ENCODE results near the gene SSTR4. TPM values are rescaled to one million over a fixed set of nuclear protein-coding genes. Genes with fewer than 3 reads are reported as not detected.

The SSTR4 gene
- total RNA-seq, 1 donor from 2014 or later = not detected

DNA sequence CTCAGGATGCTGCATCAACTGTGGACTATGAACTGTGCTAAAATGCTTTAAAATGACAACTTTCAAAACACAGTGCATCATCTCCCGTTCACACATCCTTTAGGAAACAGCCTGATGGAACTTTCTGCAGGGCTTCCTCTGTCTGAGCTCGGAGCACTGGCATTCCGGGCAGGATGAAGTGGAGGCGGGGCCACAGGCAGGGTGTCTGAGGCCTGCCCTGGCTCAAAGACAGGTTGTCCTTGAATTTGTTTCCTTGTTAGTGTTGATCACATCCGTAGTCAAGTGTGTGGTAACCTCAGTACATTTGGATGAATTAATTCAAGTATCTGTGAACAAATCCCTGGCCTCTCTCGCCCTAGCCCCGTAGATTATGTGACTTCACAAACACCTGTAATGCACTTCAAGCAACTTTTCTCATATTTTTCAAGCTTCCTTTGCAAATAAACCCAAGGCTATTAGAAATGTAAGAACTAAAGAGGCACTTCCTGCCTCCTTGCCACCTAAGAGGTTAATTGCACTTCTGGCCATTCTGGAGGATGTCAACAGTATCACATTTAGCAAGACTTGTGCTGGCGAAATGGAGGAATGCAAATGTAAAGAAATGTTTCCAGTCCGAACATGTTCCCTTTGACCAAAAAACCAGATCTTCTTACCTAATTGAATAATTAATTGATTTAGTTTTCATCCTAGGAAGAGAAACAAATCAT lies 47.9 kb downstream of the SSTR4 start:
- intact Hi-C loops (cut with micrococcal nuclease) = no loop called here
- H3K4me1 ChIP-seq = peaks cover 78% of the 10 kb centered on the region

GRCh38 chr20:23083553-23084220 lies 48.6 kb downstream of the SSTR4 start:
- DNase-seq = no peak
- intact Hi-C loops (cut with micrococcal nuclease) = no loop called here
- Histone ChIP-seq H3K27me3 (ENCODE audit: low read depth) (peaks cover 13% of the 10 kb centered on the region), H3K4me3 (peak overlapping the region; percentile 66), H3K27ac (replicated peaks) (peak overlapping the region; percentile 97), H3K4me1 (peaks cover 73% of the 10 kb centered on the region), H3K9me3 (replicated peaks) (no peaks in the 10 kb centered on the region), H3K36me3 (no peaks in the 10 kb centered on the region)
- no peak for TF ChIP-seq CTCF (IDR thresholded peaks at IDR 0.05; ENCODE audit: borderline replicate concordance)

More for the DNA sequence above, 47.9 kb downstream of the SSTR4 start:
- Histone ChIP-seq H3K4me3 (peak overlapping the region; percentile 66), H3K9me3 (replicated peaks) (no peaks in the 10 kb centered on the region), H3K27me3 (ENCODE audit: low read depth) (peaks cover 13% of the 10 kb centered on the region), H3K36me3 (no peaks in the 10 kb centered on the region), H3K27ac (replicated peaks) (peak overlapping the region; percentile 97)
- DNase-seq = no peak
- TF ChIP-seq CTCF (IDR thresholded peaks at IDR 0.05; ENCODE audit: borderline replicate concordance) = no peak

DNA sequence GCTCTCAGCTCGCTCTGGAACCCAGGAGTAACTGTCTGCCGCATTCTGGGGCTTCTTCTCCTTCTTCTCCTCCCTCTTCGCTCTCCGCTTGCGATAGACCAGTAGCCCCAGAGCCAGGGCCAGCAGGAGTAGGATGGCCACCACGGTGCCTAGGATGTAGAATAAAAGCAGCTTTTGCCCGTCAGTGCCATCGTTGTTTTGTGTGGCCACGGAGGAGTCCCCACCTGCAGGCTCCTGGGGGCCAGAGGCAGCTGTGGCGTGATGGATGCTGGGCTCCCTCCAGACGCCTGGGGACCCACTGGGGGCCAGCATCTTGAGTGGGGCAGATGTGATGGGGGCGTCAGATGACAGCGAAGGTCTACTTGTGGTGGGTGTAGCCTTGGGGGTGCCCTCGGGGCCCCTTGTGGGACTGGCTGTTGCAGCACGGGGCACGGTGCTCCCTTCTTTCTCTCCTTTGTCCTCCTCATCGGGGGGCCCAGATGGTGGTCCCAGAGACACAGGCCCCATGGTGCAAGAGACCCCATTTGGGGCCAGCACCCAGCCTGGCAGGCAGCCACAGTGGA lies 49.3 kb downstream of the SSTR4 start:
- H3K27ac ChIP-seq (replicated peaks) = peak overlapping the region; percentile 97
- peak overlapping the region; percentile 66 for H3K4me3 ChIP-seq
- H3K9me3 ChIP-seq (replicated peaks) = no peaks in the 10 kb centered on the region
- H3K27me3 ChIP-seq (ENCODE audit: low read depth) = peaks cover 13% of the 10 kb centered on the region
- no peak for DNase-seq
- H3K36me3 ChIP-seq = no peaks in the 10 kb centered on the region
- no peak for TF ChIP-seq CTCF (IDR thresholded peaks at IDR 0.05; ENCODE audit: borderline replicate concordance)
- H3K4me1 ChIP-seq = peaks cover 66% of the 10 kb centered on the region
- intact Hi-C loops (cut with micrococcal nuclease) = no loop called here

- intact Hi-C loops (cut with micrococcal nuclease) = no loop called here
- no peak for DNase-seq
- H3K27me3 ChIP-seq (ENCODE audit: low read depth) = peaks cover 13% of the 10 kb centered on the region
- no peaks in the 10 kb centered on the region for H3K9me3 ChIP-seq (replicated peaks)
- H3K4me3 ChIP-seq = peak overlapping the region; percentile 66
- TF ChIP-seq CTCF (IDR thresholded peaks at IDR 0.05; ENCODE audit: borderline replicate concordance) = no peak
- no peaks in the 10 kb centered on the region for H3K36me3 ChIP-seq
- peak overlapping the region; percentile 97 for H3K27ac ChIP-seq (replicated peaks)
- peaks cover 61% of the 10 kb centered on the region for H3K4me1 ChIP-seq
Observed at GRCh38 chr20:23084845-23085365, 49.8 kb downstream of the SSTR4 start.

- Histone ChIP-seq H3K4me1 (peaks cover 56% of the 10 kb centered on the region), H3K27ac (replicated peaks) (peak overlapping the region; percentile 97), H3K36me3 (no peaks in the 10 kb centered on the region), H3K4me3 (peak overlapping the region; percentile 66), H3K9me3 (replicated peaks) (no peaks in the 10 kb centered on the region), H3K27me3 (ENCODE audit: low read depth) (peaks cover 13% of the 10 kb centered on the region)
- intact Hi-C loops (cut with micrococcal nuclease) = no loop called here
- DNase-seq = no peak
- TF ChIP-seq CTCF (IDR thresholded peaks at IDR 0.05; ENCODE audit: borderline replicate concordance) = no peak
Observed at GRCh38 chr20:23085436-23086055, 50.4 kb downstream of the SSTR4 start.

All from left ventricle myocardium inferior (tissue), 1 donor.